Large intestine (tissue), 3 donors: Measurements from ENCODE around the gene CAP2. TPM values are rescaled to one million over a fixed set of nuclear protein-coding genes. Genes with fewer than 3 reads are reported as not detected.

Source experiments
- DNase-seq, 2 donors: peaks; one replicate each; pipeline versions ENCODE4 v3.0.0 to v3.0.0-alpha.2; 2013
- H3K27ac ChIP-seq: one replicate; pipeline ENCODE4 v1.5.1; 2013; ENCODE audit warnings: low read length
- H3K27me3 ChIP-seq: 2 replicates; pipeline ENCODE4 v1.6.1; 2013; ENCODE audit warnings: low read length; ENCODE audit not compliant: control insufficient read depth, insufficient read depth
- H3K36me3 ChIP-seq: 2 replicates; pipeline ENCODE4 v1.6.1; 2013; ENCODE audit warnings: low read length; ENCODE audit not compliant: control insufficient read depth, insufficient read depth
- H3K4me1 ChIP-seq: one replicate; pipeline ENCODE4 v1.6.1; 2013; ENCODE audit warnings: low read length; ENCODE audit not compliant: control insufficient read depth, insufficient read depth
- H3K4me3 ChIP-seq: one replicate; pipeline ENCODE4 v1.5.1; 2013; ENCODE audit warnings: low read length
- H3K9me3 ChIP-seq: one replicate; pipeline ENCODE4 v1.6.1; 2013; ENCODE audit warnings: mild to moderate bottlenecking, low read depth, low read length, moderate library complexity; ENCODE audit not compliant: control insufficient read depth
- WGBS: methylation state at CpG from one replicate; pipeline ENCODE4 v1.1.5; 2013; ENCODE audit warnings: low lambda C conversion rate; ENCODE audit not compliant: insufficient coverage; 5-methylcytosine and 5-hydroxymethylcytosine counted together
- polyA plus RNA-seq: library from polyadenylated mRNA; unstranded; fragments of 120-200 nt; gene quantifications from one replicate; pipeline ENCODE4 v1.2.1, GENCODE V29; 2013

Gene CAP2
- polyA plus RNA-seq, 1 donor: 11.2 TPM

DNA sequence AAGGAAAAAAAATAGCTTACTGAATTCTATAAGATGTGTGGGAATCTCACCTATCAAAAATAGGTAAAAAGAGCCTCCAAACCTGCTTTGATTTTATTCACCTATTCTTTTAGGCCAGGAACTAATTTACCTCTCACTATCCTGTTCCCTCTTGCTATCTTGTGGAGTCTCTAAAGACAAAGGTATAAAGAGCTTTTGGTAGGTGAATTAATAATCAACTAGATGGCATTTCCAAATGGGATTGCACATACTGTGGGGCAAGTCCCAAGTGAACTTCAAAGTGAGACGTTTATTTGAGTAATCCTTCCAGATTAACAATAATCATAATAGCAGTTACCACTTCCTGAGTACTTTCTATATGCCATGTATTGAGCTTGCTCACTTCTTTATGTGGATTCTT lies 209.5 kb downstream of the CAP2 start:
- peaks cover 25% of the 10 kb centered on the region for H3K36me3 ChIP-seq
- H3K9me3 ChIP-seq: no peaks in the 10 kb centered on the region
- no peak overlapping the region for H3K27ac ChIP-seq
- peak in 1 of 2 donors; percentile 20 for DNase-seq
- H3K4me1 ChIP-seq: peaks cover 6% of the 10 kb centered on the region
- no CpG with 5 or more reads among the region's 1 CpG for WGBS
- no peaks in the 10 kb centered on the region for H3K27me3 ChIP-seq
- H3K4me3 ChIP-seq: no peak overlapping the region

GRCh38 chr6:17606606-17607005 lies 213.2 kb downstream of the CAP2 start:
- H3K9me3 ChIP-seq: no peaks in the 10 kb centered on the region
- peaks cover 31% of the 10 kb centered on the region for H3K36me3 ChIP-seq
- WGBS: no CpG with 5 or more reads among the region's 4 CpGs
- no peak overlapping the region for H3K4me3 ChIP-seq
- no peak overlapping the region for H3K27ac ChIP-seq
- peaks cover 12% of the 10 kb centered on the region for H3K4me1 ChIP-seq
- DNase-seq: no peak
- no peaks in the 10 kb centered on the region for H3K27me3 ChIP-seq

Other genes with a start within 250 kb of the CAP2 start
- 3.6 TPM for gene RBM24, start 112.2 kb upstream of the CAP2 start, polyA plus RNA-seq
- 31.0 TPM for gene FAM8A1, start 206.7 kb downstream of the CAP2 start, polyA plus RNA-seq